HepG2 (cell line): ENCODE results near the gene GIPC3. TPM values are rescaled to one million over a fixed set of nuclear protein-coding genes. Genes with fewer than 3 reads are reported as not detected.

Source experiments
- ATAC-seq: fragments of 200-7000 bp; cut with Tn5 transposase; 3 replicates; pipeline ENCODE4 v1.9.1; 2020; ENCODE audit warnings: mild to moderate bottlenecking, moderate library complexity
- BruUV-seq: library from RNA; stranded (reverse); fragments of 400-500 nt; replicated peaks from 2 replicates; lab custom pipeline; 2021; lab: Mats Ljungman, UMichigan
- CTCF ChIA-PET: fragments of 300-600 bp; formaldehyde crosslinking; extraction: SDS; loops from one replicate; lab custom pipeline; 2021; ENCODE audit warnings: low total read pairs, inconsistent platforms, low intra/inter-chr PET ratio; lab: Yijun Ruan, JAX
- POLR2A ChIA-PET: fragments of 350-600 bp; sonication (Branson Sonifier 250); formaldehyde crosslinking; loops from one replicate; lab custom pipeline; 2020; ENCODE audit warnings: antibody characterized with exemption, inconsistent platforms; lab: Yijun Ruan, JAX
- DNase-seq: peaks from one replicate; pipeline ENCODE4 v3.0.0-alpha.2; 2015; ENCODE audit warnings: low spot score
- FAIRE-seq: peaks from 3 replicates; lab custom pipeline; 2011; peaks lifted over from hg19 to GRCh38; lab: Jason Lieb, UNC
- H2AFZ ChIP-seq: one replicate; pipeline ENCODE4 v1.6.1; 2011; ENCODE audit warnings: low read length, inconsistent platforms
- H3K27ac ChIP-seq: fragments of 300-600 bp; 3 replicates; pipeline ENCODE4 v1.8.0; 2011; ENCODE audit warnings: mixed run types, mild to moderate bottlenecking, mixed read lengths, low read length, inconsistent platforms; ENCODE audit not compliant: insufficient read depth; ENCODE audit errors: extremely low read length
- H3K27me3 ChIP-seq, 2 experiments: fragments of 200-600 bp in 1 of 2; 2 replicates in 1 of 2; 3 replicates in 1 of 2; pipeline versions ENCODE4 v1.6.0 to v1.8.0; 2011; ENCODE audit warnings: low read length in 2 of 2, mild to moderate bottlenecking in 2 of 2, moderate library complexity in 2 of 2, inconsistent platforms in 1 of 2; ENCODE audit not compliant: insufficient read depth in 2 of 2, control insufficient read depth in 1 of 2
- H3K36me3 ChIP-seq, 2 experiments: fragments of 200-600 bp in 1 of 2; replicated peaks in 1 of 2; 2 replicates in 1 of 2; 3 replicates in 1 of 2; pipeline versions ENCODE4 v1.5.1 to v1.8.0; 2011; ENCODE audit warnings: low read length in 2 of 2, inconsistent platforms in 1 of 2; ENCODE audit not compliant: insufficient read depth in 2 of 2, control insufficient read depth in 1 of 2
- H3K4me1 ChIP-seq: 2 replicates; pipeline ENCODE4 v1.5.1; 2012; ENCODE audit warnings: low read length, inconsistent platforms; ENCODE audit not compliant: insufficient read depth
- H3K4me2 ChIP-seq: 2 replicates; pipeline ENCODE4 v1.6.0; 2011; ENCODE audit warnings: low read depth, low read length, inconsistent platforms
- H3K4me3 ChIP-seq, 3 experiments: fragments of 200-600 bp in 1 of 3; sonication (generic), shearing (Covaris generic) in 1 of 3; replicated peaks in 1 of 3; 2 replicates each; pipeline ENCODE4 v1.5.1; 2011 to 2016; ENCODE audit warnings: low read length in 3 of 3, inconsistent platforms in 2 of 3, low read depth in 2 of 3, mild to moderate bottlenecking in 2 of 3, control low read depth in 1 of 3, mixed read lengths in 1 of 3; ENCODE audit not compliant: insufficient read depth in 1 of 3
- H3K79me2 ChIP-seq: one replicate; pipeline ENCODE4 v1.6.1; 2011; ENCODE audit warnings: low read length, inconsistent platforms; ENCODE audit not compliant: insufficient read depth
- H3K9ac ChIP-seq: 2 replicates; pipeline ENCODE4 v1.6.0; 2011; ENCODE audit warnings: mild to moderate bottlenecking, low read depth, low read length, inconsistent platforms; ENCODE audit not compliant: insufficient read depth
- H3K9me3 ChIP-seq: 2 replicates; pipeline ENCODE4 v1.5.1; 2012; ENCODE audit warnings: mild to moderate bottlenecking, low read length
- H4K20me1 ChIP-seq: 2 replicates; pipeline ENCODE4 v1.6.0; 2011; ENCODE audit warnings: inconsistent platforms, mild to moderate bottlenecking, low read length, moderate library complexity; ENCODE audit not compliant: insufficient read depth
- ARHGAP35 ChIP-seq: sonication (generic); formaldehyde crosslinking; IDR thresholded peaks from 2 replicates; pipeline ENCODE4 v1.9.0; 2022; ENCODE audit warnings: mild to moderate bottlenecking, inconsistent platforms, moderate library complexity, missing genetic modification reagents, borderline replicate concordance
- CHD2 ChIP-seq: IDR thresholded peaks from 2 replicates; pipeline ENCODE4 v1.6.1; 2011; ENCODE audit warnings: low read depth, low read length, improper control_type of control experiment
- GTF2F1 ChIP-seq: fragments of 150-350 bp; IDR thresholded peaks from 2 replicates; pipeline ENCODE4 v1.6.1; 2014; ENCODE audit warnings: low read length
- HCFC1 ChIP-seq: fragments of 150-350 bp; IDR thresholded peaks from 2 replicates; pipeline ENCODE4 v1.6.1; 2014; ENCODE audit warnings: low read depth, low read length
- KDM1A ChIP-seq: IDR thresholded peaks from 2 replicates; pipeline ENCODE4 v1.6.1; 2016; ENCODE audit warnings: missing compliant biosample characterization
- POLR2G ChIP-seq: fragments of 200-400 bp; formaldehyde crosslinking; IDR thresholded peaks from 2 replicates; pipeline ENCODE4 v1.6.1; 2018; ENCODE audit warnings: mild to moderate bottlenecking, low read depth, low read length, moderate library complexity
- PRDM15 ChIP-seq: sonication (generic); formaldehyde crosslinking; IDR thresholded peaks from 2 replicates; pipeline ENCODE4 v1.4.0; 2020; ENCODE audit warnings: missing genetic modification reagents
- TBL1XR1 ChIP-seq: fragments of 150-350 bp; IDR thresholded peaks from 2 replicates; pipeline ENCODE4 v1.6.1; 2014; ENCODE audit warnings: borderline replicate concordance, low read length; ENCODE audit not compliant: partially characterized antibody
- ZBTB20 ChIP-seq: sonication (generic); formaldehyde crosslinking; IDR thresholded peaks from 2 replicates; pipeline ENCODE4 v1.8.1; 2023; ENCODE audit warnings: missing genetic modification reagents, low read depth, mild to moderate bottlenecking, borderline replicate concordance
- ZNF383 ChIP-seq: sonication (generic); formaldehyde crosslinking; IDR thresholded peaks from 2 replicates; pipeline ENCODE4 v1.4.0; 2020; ENCODE audit warnings: missing genetic modification reagents, mild to moderate bottlenecking, borderline replicate concordance
- WGBS: methylation state at CpG from one replicate; pipeline ENCODE4 v1.1.6; 2017; ENCODE audit warnings: low lambda C conversion rate; 5-methylcytosine and 5-hydroxymethylcytosine counted together
- in situ Hi-C: cut with HindIII; loops from 2 replicates; pipeline ENCODE4 v1.10.0; 2017; ENCODE audit warnings: low pct_unique_long_range_greater_than_20kb; ENCODE audit not compliant: extremely low pct_ligation_motif_present
- intact Hi-C: fragments of 100-400 bp; cut with micrococcal nuclease; formaldehyde crosslinking; loops from one replicate; pipeline ENCODE4 v1.10.0; 2022; ENCODE audit not compliant: unreplicated experiment
- polyA plus RNA-seq, 8 experiments: library from polyadenylated mRNA; depleted of rRNA in 3 of 8; stranded (reverse) in 7 of 8; unstranded in 1 of 8; fragments of >200 nt; fragmentation: Illumina TruSeq in 4 of 8; extraction: Trizol in 4 of 8; gene quantifications; 2 replicates each; pipeline versions ENCODE4 v1.2.1 to v1.2.3, GENCODE V29; 2011 to 2016; ENCODE audit warnings: low read depth in 4 of 8, missing spikeins in 1 of 8, mixed read lengths in 1 of 8; ENCODE audit not compliant: insufficient read depth in 1 of 8
- total RNA-seq, 5 experiments: library from RNA; depleted of rRNA; stranded (reverse); fragments of >200 nt; fragmentation: Illumina TruSeq; extraction: Trizol; gene quantifications; 2 replicates each; pipeline ENCODE4 v1.2.3, GENCODE V29; 2016; ENCODE audit warnings: low read depth in 1 of 5

The GIPC3 gene
- total and polyA plus RNA-seq, 2 of the 13 experiments (the other 11 are each of a cell fraction or from before 2014, with no cell fraction given) = 0.05 TPM; not detected in 1

DNA sequence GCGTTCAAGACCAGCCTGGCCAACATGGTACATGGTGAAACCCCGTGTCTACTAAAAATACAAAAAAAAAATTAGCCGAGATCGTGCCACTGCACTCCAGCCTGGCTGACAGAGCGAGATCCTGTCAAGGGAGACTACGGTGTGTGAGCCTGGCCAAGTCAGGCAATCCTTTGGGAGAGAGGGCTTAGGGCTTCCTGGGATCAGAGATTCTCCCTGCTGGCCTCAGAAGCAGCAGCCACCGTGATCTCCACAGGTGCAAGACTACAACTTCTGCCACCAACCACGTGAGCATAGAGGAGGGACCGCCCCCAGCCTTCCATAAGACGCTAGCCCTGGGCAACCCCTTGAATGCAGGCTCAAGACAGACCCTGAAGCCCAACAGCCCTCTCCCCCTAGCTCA, 35.5 kb upstream of the GIPC3 start:
- ChIA-PET CTCF (no interaction called here), POLR2A (no interaction called here)
- Histone ChIP-seq H3K79me2 (no peaks in the 10 kb centered on the region), H3K9ac (no peak overlapping the region), H3K27ac (no peak overlapping the region), H3K27me3 (no peaks in the 10 kb centered on the region), H2AFZ (no peak overlapping the region), H3K4me2 (no peak overlapping the region), H3K4me3 (no peak overlapping the region), H3K4me1 (peaks cover 25% of the 10 kb centered on the region), H3K9me3 (no peaks in the 10 kb centered on the region), H4K20me1 (no peaks in the 10 kb centered on the region), H3K36me3 (peaks cover 0 to 10% of the 10 kb centered on the region in 2 experiments; a peak in 3 of 5 replicates)
- in situ Hi-C loops = no loop called here
- BruUV-seq = no TSS peak
- DNase-seq = no peak
- TF ChIP-seq ARHGAP35 (no peak), TBL1XR1 (no peak), HCFC1 (no peak), KDM1A (CRISPR knock-in tag) (no peak), POLR2G (no peak), CHD2 (no peak), PRDM15 (CRISPR knock-in tag) (no peak), ZBTB20 (CRISPR knock-in tag) (no peak), ZNF383 (CRISPR knock-in tag) (no peak), GTF2F1 (no peak)
- ATAC-seq = no peak
- no peak for FAIRE-seq
- intact Hi-C loops = no loop called here
- 98% methylated on average over 7 of the region's 10 CpGs for WGBS
